Neural cell (in vitro differentiated cells): ENCODE results near the gene SPTBN1.

Experiments
- CTCF ChIP-seq: fragments of 450-650 bp; IDR thresholded peaks from 2 replicates; pipeline ENCODE4 v1.5.1; 2014; ENCODE audit warnings: antibody characterized with exemption, mild to moderate bottlenecking, moderate library complexity; ENCODE audit not compliant: poor library complexity, severe bottlenecking
- POLR2AphosphoS5 ChIP-seq: IDR thresholded peaks from 2 replicates; pipeline ENCODE4 v1.6.1; 2012
- SMC3 ChIP-seq: fragments of 450-650 bp; conservative IDR thresholded peaks from 2 replicates; pipeline ENCODE4 v1.6.1; 2014; ENCODE audit warnings: antibody characterized with exemption, mild to moderate bottlenecking, moderate library complexity; ENCODE audit not compliant: poor library complexity
- TF ChIP-seq, protein P1 (sequence below): IDR thresholded peaks from 2 replicates; pipeline ENCODE4 v1.6.1; 2012; ENCODE audit warnings: borderline replicate concordance

- TF ChIP-seq CTCF (no peak), SMC3 (no peak), POLR2AphosphoS5 (no peak)
- TF ChIP-seq, protein P1, sequence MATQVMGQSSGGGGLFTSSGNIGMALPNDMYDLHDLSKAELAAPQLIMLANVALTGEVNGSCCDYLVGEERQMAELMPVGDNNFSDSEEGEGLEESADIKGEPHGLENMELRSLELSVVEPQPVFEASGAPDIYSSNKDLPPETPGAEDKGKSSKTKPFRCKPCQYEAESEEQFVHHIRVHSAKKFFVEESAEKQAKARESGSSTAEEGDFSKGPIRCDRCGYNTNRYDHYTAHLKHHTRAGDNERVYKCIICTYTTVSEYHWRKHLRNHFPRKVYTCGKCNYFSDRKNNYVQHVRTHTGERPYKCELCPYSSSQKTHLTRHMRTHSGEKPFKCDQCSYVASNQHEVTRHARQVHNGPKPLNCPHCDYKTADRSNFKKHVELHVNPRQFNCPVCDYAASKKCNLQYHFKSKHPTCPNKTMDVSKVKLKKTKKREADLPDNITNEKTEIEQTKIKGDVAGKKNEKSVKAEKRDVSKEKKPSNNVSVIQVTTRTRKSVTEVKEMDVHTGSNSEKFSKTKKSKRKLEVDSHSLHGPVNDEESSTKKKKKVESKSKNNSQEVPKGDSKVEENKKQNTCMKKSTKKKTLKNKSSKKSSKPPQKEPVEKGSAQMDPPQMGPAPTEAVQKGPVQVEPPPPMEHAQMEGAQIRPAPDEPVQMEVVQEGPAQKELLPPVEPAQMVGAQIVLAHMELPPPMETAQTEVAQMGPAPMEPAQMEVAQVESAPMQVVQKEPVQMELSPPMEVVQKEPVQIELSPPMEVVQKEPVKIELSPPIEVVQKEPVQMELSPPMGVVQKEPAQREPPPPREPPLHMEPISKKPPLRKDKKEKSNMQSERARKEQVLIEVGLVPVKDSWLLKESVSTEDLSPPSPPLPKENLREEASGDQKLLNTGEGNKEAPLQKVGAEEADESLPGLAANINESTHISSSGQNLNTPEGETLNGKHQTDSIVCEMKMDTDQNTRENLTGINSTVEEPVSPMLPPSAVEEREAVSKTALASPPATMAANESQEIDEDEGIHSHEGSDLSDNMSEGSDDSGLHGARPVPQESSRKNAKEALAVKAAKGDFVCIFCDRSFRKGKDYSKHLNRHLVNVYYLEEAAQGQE: no peak
These were observed 20.7 kb downstream of the SPTBN1 start for GRCh38 chr2:54476852-54477251.
